NOMO-1 treated with dmso at 0.1 percent for 144 hours (cell line): ENCODE measurements around the gene MED14.

Experiments
- DNase-seq: peaks from one replicate; lab custom pipeline; 2025; ENCODE audit not compliant: unreplicated experiment; lab: John Stamatoyannopoulos, UW

Gene MED14

DNA sequence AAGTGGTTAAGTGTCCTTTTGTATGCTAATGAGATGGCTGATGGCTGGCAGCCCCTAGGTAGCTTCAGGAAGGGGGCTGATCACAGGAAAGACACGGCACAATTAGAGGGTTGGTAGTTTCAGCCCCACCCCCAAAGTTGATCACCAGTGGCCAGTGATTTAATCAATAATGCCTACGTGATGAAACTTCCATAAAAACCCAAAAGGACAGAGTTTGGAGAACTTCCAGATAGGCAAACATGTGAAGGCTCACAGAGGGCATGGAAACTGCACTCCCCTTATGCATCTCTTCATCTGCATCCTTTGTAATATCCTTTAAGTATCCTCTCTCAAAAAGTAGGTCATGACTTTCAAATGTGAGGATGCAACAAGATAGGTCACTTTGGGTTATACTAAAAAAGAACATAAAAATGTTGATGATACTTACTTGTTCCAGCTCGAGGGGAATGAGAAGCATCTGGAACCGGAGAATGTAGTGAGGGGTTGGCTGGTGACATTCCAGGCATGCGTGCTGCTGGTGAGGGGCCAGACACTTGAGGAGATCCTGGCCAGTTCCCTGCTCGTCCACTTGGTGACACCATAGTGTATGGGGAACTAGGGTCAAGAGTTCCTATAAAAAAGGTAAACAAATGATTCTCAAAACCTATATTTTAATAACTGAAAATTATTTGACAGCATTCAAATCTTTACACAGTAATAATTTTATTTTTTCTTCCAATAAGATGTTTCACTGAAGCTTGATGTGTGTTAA is 71.3 kb downstream of the MED14 start:
- no peak for DNase-seq

- DNase-seq, result no peak
Observed at GRCh38 chrX:40663078-40663740, 72.1 kb downstream of the MED14 start.

DNA sequence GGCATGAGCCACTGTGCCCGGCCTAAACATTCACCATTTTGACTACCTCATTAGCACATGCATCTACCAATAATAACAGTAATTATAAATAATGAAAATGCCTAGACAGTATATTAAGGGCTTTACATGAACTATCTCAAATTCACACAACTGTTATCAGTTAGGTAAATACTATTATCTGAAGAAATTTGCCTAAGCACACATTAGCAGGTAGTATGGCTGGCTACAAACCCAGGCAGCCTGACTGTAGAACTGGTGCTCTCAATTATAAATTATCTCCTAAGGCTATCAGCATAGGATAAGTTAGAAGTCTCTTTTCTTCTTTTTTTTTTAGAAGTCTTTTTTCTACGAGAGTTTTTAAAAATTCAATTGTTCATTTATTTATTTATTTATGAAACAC is 73.9 kb downstream of the MED14 start:
- no peak for DNase-seq

DNA sequence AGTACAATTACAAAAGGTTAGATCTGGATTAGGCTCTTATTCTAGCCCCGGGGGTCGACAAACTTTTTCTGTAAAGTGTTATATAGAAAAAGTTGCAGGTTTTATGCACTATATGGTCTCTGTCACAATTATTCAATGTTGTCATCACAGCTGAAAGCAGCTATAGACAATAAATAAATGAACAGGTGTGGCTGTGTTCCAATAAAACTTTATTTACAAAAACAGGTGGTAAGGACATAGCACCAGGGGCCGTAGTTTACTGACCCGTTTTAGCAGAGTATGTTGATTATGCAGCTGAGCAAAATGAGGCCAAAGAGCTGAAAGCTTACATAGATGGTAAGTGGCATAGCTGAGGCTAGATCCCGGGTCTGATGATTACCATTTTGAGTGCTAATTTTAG is 75.0 kb downstream of the MED14 start:
- no peak for DNase-seq

GRCh38 chrX:40653535-40653934 is 81.8 kb downstream of the MED14 start:
- no peak for DNase-seq

GRCh38 chrX:40652664-40653063 is 82.7 kb downstream of the MED14 start:
- no peak for DNase-seq

DNA sequence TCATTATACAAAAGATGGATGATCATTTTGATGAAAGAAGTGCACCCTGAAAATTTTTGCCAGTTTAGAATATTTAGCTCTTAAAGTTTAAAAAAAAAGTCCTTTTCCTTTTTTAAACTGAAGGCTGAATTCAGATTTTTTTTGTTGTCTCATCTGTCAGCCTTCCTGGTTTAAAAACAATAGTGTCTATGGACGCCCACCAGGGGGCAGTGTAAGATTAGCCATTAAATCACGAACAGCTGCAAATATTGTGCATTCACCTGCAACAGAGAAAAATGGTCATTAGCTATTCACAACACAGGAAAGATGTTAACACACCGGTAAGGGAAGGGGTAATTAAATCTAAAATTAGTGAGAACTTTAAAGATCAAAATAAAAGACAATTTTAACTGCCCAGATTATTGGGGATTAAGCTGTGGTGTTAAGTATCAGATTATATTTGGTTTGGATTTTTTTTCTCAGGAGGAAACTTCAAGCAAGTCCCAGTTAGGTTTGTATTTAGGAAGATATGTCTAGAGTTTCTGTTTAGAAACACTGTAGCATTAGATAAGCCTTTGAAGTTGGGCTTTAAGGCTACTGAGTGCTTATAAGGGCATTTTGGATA is 83.6 kb downstream of the MED14 start:
- DNase-seq, result no peak

- DNase-seq, result peak; percentile 89
Observed at GRCh38 chrX:40647307-40648197, 87.8 kb downstream of the MED14 start, which contains the start of gene CXorf38. Gene CXorf38 (minus strand): TSS chrX:40647561. CDS start chrX:40647520, 41 bp downstream.

DNA sequence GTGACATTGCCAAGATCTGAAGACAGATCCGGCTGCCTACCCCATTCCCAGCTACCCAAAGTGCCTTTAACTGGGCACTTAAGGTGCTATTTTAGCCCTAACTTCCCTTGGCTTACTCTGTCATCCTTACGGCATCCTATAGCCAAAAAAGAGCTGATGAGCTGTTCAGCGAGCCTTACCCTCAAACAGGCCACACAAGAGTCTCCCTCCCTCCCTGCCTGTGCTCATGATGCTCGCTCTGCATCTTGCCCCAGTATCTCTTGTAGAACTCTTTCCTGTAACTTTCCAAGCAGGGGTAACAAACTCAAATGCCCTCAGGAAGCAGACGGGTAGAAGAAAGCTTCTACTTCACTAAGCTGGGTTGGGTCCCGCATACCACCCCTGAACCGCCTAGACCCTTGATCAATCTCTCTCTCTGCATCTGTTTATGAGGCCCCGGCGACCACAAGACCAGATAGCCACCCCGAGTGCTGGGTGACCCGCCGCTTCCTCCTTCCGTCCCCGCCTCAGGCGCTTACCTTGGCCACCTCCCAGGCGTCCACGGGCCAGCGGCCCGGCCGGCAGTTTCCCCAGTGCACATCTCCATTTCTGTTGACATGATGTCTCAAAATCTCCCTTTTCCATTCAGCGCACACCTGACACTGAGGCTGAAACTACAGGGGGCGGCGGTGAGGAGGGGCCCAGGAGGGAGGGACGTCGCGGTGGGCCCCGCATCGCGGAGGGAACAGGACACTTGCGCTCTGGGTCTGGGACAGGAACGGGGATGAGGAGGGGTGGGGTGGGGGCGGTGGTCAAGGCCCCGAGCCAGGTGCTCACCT is 88.6 kb downstream of the MED14 start:
- no peak for DNase-seq

DNA sequence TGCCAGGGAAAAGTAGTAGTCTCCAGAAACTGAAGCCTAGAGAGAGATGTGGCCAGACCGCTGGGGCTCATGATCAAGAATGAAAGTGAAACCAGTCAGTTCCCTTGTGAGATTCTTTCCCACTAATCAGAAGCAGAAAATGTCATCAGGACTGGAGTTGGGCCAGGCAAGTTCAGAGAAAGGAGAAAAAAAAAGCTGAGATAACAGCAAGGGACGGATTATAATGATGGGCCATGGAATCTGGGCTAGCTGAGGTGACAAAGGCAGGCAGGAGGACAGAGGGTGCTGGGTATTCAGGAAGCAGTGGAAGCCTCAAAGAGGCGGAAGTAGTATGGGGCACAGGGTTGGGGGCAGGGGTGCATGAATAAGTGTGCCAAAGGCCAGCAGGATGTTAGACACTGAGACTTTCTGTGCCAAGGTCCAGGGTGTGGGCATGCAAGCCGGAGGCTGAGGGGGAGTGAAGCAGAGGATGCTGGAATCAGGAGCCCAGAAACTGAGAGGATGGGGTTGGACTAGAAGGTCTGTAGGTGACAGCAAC is 90.5 kb downstream of the MED14 start:
- peak; percentile 68 for DNase-seq

DNA sequence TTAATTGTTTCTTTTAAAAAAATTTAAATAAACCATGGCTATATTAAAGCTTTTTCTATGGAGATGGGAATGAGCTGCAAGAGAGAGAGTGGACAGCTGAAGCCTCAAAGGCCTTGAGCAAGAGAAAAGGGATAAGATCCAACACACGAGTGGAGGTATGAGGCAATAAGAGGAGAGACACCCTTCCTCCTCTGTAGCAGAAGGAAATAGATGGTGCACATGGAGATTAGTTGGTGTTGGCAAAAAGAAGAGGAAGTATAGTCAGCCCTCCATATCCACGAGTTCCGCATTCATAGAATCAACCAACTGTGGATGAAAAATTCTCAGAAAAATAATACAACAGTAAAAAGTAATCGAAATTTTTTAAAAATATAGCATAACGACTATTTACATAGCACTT is 91.2 kb downstream of the MED14 start:
- DNase-seq, result peak; percentile 86

GRCh38 chrX:40637687-40638086 is 97.7 kb downstream of the MED14 start:
- DNase-seq, result no peak

DNA sequence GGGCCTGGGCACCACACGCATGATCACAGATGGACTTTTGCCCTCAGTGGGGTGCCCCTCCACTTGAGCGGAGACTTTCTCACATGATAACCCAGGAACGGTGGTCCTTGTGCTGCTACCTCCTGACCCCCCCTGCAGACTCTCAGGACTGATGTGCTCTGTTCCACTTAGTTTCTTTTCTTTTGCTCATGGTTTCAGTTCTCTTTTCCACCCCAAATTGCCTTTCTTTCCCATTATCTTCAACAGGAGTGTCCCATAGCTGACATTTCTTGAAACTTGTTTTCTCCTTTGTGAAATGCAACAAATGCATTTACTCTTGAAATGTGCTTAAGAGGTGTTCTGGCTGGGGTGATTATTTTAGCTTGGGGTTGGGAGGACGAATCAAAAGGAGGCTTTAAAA is 103.1 kb downstream of the MED14 start:
- DNase-seq, result no peak

GRCh38 chrX:40628506-40628905 is 106.8 kb downstream of the MED14 start:
- no peak for DNase-seq

DNA sequence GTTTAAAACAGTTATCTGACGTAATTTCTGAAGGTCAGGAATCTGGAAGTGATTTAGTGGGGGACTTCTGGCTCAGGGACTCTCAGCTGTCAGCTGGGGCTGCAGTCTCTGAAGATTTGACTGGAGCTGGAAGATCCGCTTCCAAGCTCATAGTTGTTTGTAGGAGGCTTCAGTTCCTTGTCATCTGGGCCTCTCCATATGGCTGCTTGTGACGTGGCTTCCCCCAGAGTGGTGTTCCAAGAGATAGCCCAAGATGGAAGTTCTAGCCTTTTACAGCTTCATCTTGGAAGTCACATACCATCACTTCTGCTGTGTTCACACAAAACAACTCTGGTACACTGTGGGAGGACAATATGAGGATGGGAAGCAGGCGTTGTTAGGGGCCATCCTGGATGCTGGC is 110.0 kb downstream of the MED14 start:
- no peak for DNase-seq

DNA sequence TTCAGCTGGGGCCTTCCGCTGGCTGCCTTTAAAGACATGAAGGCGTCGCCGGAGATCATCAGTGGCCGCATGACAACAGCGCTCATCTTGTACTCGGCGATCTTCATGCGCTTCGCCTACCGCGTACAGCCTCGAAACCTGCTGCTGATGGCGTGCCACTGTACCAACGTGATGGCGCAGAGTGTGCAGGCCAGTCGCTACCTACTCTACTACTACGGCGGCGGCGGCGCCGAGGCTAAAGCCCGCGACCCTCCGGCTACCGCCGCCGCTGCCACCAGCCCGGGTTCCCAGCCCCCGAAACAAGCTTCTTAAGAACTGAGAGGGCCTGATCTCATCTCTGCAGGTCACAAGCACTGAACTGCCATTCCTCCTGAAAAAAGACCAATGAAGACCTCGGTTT is 111.7 kb downstream of the MED14 start:
- no peak for DNase-seq

GRCh38 chrX:40623139-40623536 is 112.2 kb downstream of the MED14 start, which contains the start of gene MPC1L:
Gene MPC1L (plus strand): TSS chrX:40623428. CDS start chrX:40623566, 138 bp downstream.
- DNase-seq, result no peak

GRCh38 chrX:40622479-40623138 is 112.7 kb downstream of the MED14 start:
- no peak for DNase-seq

GRCh38 chrX:40617566-40617965 is 117.8 kb downstream of the MED14 start:
- no peak for DNase-seq
